Retinal pigment epithelial cell (primary cell): ENCODE results near the gene PDZD2.

ENCODE experiments used
- DNase-seq: peaks from one replicate; pipeline ENCODE4 v3.0.0-alpha.2; 2010; ENCODE audit warnings: low read depth
- H3K4me3 ChIP-seq: 2 replicates; pipeline ENCODE4 v1.5.1; 2011; ENCODE audit warnings: mild to moderate bottlenecking, low read length, control low read depth, moderate library complexity
- CTCF ChIP-seq: conservative IDR thresholded peaks from 2 replicates; pipeline ENCODE4 v1.5.1; 2011; ENCODE audit warnings: low read depth, low read length, control low read depth, inconsistent platforms

The PDZD2 gene

GRCh38 chr5:31976169-31976568 lies 337.2 kb downstream of the PDZD2 start:
- no peak overlapping the region for H3K4me3 ChIP-seq
- no peak for TF ChIP-seq CTCF
- DNase-seq = no peak

GRCh38 chr5:31981361-31981945 lies 342.5 kb downstream of the PDZD2 start:
- H3K4me3 ChIP-seq = no peak overlapping the region
- no peak for DNase-seq
- TF ChIP-seq CTCF = no peak

- H3K4me3 ChIP-seq = no peak overlapping the region
- no peak for TF ChIP-seq CTCF
- DNase-seq = no peak
These were observed 343.1 kb downstream of the PDZD2 start for GRCh38 chr5:31982027-31982426.

GRCh38 chr5:31982621-31983020 lies 343.7 kb downstream of the PDZD2 start:
- no peak for TF ChIP-seq CTCF
- DNase-seq = no peak

GRCh38 chr5:31983851-31984250 lies 344.9 kb downstream of the PDZD2 start:
- no peak overlapping the region for H3K4me3 ChIP-seq
- no peak for DNase-seq
- no peak for TF ChIP-seq CTCF

More at GRCh38 chr5:31982621-31983020, 343.7 kb downstream of the PDZD2 start:
- H3K4me3 ChIP-seq = no peak overlapping the region

GRCh38 chr5:31984691-31985090 lies 345.8 kb downstream of the PDZD2 start:
- no peak for DNase-seq
- H3K4me3 ChIP-seq = no peak overlapping the region
- no peak for TF ChIP-seq CTCF

- H3K4me3 ChIP-seq = no peak overlapping the region
- no peak for DNase-seq
- no peak for TF ChIP-seq CTCF
These were observed 347.2 kb downstream of the PDZD2 start for GRCh38 chr5:31986101-31986500.
